Ishikawa (cell line): ENCODE data around the gene ELMO3.

Experiments
- CEBPB ChIP-seq: IDR thresholded peaks from 2 replicates; pipeline ENCODE4 v1.6.1; 2012
- CREB1 ChIP-seq: IDR thresholded peaks from 2 replicates; pipeline ENCODE4 v1.6.1; 2012; ENCODE audit warnings: low read depth
- EGR1 ChIP-seq: IDR thresholded peaks from 2 replicates; pipeline ENCODE4 v1.6.1; 2012
- EP300 ChIP-seq: IDR thresholded peaks from 2 replicates; pipeline ENCODE4 v1.6.1; 2012; ENCODE audit warnings: borderline replicate concordance
- FOXM1 ChIP-seq: IDR thresholded peaks from 2 replicates; pipeline ENCODE4 v1.6.1; 2012; ENCODE audit warnings: low read depth, borderline replicate concordance
- MAX ChIP-seq: IDR thresholded peaks from 2 replicates; pipeline ENCODE4 v1.6.1; 2012
- NFIC ChIP-seq: IDR thresholded peaks from 2 replicates; pipeline ENCODE4 v1.6.1; 2012
- RAD21 ChIP-seq: IDR thresholded peaks from 2 replicates; pipeline ENCODE4 v1.6.1; 2012; ENCODE audit warnings: low read depth
- REST ChIP-seq: IDR thresholded peaks from 2 replicates; pipeline ENCODE4 v1.6.1; 2012; ENCODE audit warnings: low read depth, mild to moderate bottlenecking
- TAF1 ChIP-seq: IDR thresholded peaks from 2 replicates; pipeline ENCODE4 v1.6.1; 2012; ENCODE audit warnings: low read depth, mild to moderate bottlenecking
- TCF12 ChIP-seq: IDR thresholded peaks from 2 replicates; pipeline ENCODE4 v1.6.1; 2012; ENCODE audit warnings: low read depth
- TEAD4 ChIP-seq: IDR thresholded peaks from 2 replicates; pipeline ENCODE4 v1.6.1; 2012
- USF1 ChIP-seq: IDR thresholded peaks from 2 replicates; pipeline ENCODE4 v1.6.1; 2012
- YY1 ChIP-seq: IDR thresholded peaks from 2 replicates; pipeline ENCODE4 v1.6.1; 2012; ENCODE audit warnings: low read depth
- ZBTB7A ChIP-seq: IDR thresholded peaks from 2 replicates; pipeline ENCODE4 v1.6.1; 2012; ENCODE audit warnings: low read depth

ELMO3 gene

GRCh38 chr16:67229906-67230808, 31.2 kb downstream of the ELMO3 start:
- TF ChIP-seq NFIC (no peak), CREB1 (no peak), YY1 (no peak), TCF12 (no peak), ZBTB7A (no peak), EGR1 (no peak), EP300 (no peak), REST (no peak), TEAD4 (no peak), MAX (no peak), RAD21 (no peak), FOXM1 (no peak), CEBPB (no peak)

GRCh38 chr16:67230809-67231660, 32.1 kb downstream of the ELMO3 start:
- TF ChIP-seq USF1 (no peak), CREB1 (no peak), NFIC (no peak), ZBTB7A (no peak), EGR1 (no peak)

GRCh38 chr16:67233596-67233995, 34.7 kb downstream of the ELMO3 start:
- no peak for TF ChIP-seq RAD21
- TF ChIP-seq TCF12 = no peak
- TF ChIP-seq CEBPB = no peak
- no peak for TF ChIP-seq REST
- no peak for TF ChIP-seq USF1
- no peak for TF ChIP-seq CREB1
- no peak for TF ChIP-seq TAF1
- no peak for TF ChIP-seq NFIC
- no peak for TF ChIP-seq EP300
- no peak for TF ChIP-seq MAX
- TF ChIP-seq FOXM1 = no peak
- TF ChIP-seq EGR1 = no peak
- no peak for TF ChIP-seq YY1
- no peak for TF ChIP-seq TEAD4
- no peak for TF ChIP-seq ZBTB7A

GRCh38 chr16:67234180-67234597, 35.3 kb downstream of the ELMO3 start:
- no peak for TF ChIP-seq TAF1

GRCh38 chr16:67235816-67236562, 37.1 kb downstream of the ELMO3 start:
- TF ChIP-seq RAD21 (no peak), TEAD4 (no peak), TCF12 (no peak), MAX (no peak)
